ENCODE results near the gene RNASE11.

The RNASE11 gene

DNA sequence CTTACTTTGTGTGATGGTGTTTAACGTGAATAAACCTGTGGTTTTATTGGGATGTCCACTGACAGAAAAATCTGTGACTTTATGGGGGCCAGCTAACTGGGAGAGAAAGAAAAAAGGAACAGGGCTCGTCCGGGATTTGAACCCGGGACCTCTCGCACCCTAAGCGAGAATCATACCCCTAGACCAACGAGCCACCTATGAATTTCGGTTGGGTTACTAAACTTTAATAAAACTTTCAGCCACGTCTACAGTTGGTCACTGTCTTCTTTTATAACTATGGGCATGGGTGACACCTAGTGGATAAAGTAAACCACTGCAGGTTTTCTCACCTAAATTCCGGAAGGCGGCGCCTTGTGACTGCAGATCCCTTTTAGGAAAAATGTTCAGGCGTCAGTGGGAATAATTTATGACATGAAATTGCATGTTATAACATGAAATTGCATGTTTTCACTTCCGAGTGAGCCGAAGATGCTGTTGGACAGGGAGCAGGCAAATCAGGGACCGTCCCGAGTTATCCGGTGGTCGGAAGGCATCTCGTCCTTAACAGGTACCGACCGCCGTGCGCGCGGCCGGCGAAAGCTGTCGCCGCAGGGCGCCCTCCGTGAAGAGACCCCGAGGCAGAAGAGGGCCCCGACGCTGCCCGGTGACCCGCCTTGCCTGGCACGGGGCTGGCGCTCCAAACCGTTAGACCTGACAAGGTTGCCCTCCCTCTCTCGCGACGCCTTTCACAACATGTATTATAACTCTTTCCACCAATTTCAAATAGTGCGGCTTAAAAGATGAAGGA, 21.6 kb upstream of the RNASE11 start:
- Histone ChIP-seq H3K4me3 (replicated peaks; ENCODE audit: insufficient read depth, low read length) (peak overlapping the region; percentile 86), H3K27ac (replicated peaks) (peak overlapping the region; percentile 58), H3K27me3 (ENCODE audit: insufficient read depth, poor library complexity, severe bottlenecking) (no peaks in the 10 kb centered on the region)
- no peak for TF ChIP-seq GABPA (IDR thresholded peaks at IDR 0.05; ENCODE audit: low read depth)
- TF ChIP-seq, protein P1, sequence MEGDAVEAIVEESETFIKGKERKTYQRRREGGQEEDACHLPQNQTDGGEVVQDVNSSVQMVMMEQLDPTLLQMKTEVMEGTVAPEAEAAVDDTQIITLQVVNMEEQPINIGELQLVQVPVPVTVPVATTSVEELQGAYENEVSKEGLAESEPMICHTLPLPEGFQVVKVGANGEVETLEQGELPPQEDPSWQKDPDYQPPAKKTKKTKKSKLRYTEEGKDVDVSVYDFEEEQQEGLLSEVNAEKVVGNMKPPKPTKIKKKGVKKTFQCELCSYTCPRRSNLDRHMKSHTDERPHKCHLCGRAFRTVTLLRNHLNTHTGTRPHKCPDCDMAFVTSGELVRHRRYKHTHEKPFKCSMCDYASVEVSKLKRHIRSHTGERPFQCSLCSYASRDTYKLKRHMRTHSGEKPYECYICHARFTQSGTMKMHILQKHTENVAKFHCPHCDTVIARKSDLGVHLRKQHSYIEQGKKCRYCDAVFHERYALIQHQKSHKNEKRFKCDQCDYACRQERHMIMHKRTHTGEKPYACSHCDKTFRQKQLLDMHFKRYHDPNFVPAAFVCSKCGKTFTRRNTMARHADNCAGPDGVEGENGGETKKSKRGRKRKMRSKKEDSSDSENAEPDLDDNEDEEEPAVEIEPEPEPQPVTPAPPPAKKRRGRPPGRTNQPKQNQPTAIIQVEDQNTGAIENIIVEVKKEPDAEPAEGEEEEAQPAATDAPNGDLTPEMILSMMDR (IDR thresholded peaks at IDR 0.05; ENCODE audit: insufficient read depth, low read length): peak; percentile 66
- DNase-seq (ENCODE audit: low read depth in 1 of 2, low spot score in 1 of 2): peak; percentile 76 to 81

DNA sequence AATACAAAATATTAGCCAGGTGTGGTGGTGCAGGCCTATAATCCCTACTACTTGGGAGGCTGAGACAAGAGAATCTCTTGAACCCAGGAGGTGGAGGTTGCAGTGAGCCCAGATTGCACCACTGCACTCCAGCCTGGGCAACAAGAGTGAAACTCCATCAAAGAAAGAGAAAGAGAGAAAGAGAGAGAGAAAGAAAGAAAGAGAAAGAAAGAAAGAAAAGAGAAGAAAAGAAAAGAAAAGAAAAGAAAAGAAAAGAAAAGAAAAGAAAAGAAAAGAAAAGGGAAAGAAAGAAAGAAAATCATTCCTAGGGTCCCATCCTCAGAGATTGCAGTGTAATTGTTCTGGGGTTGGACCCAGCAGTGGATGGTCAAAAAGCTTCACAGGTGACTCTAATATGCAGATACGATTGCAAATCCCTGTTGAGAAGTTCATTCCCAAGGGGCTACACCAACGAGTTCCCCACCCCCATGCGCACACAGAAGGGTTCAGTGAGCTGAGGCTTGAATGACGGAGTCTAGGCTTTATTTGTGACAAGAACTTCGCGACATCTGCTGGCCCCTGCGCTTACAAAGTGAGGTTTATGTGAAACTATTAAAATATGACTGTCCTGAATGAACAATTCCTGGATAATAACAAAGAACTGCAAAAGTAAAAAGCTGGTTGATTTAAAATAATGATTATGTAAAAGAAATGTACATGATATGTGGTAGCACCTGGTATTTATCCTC, 20.7 kb upstream of the RNASE11 start:
- Histone ChIP-seq H3K27me3 (ENCODE audit: insufficient read depth, poor library complexity, severe bottlenecking) (no peaks in the 10 kb centered on the region), H3K4me3 (replicated peaks; ENCODE audit: insufficient read depth, low read length) (no peak overlapping the region), H3K27ac (replicated peaks) (no peak overlapping the region)
- TF ChIP-seq, protein P1 (IDR thresholded peaks at IDR 0.05; ENCODE audit: insufficient read depth, low read length): no peak
- TF ChIP-seq, protein P2, sequence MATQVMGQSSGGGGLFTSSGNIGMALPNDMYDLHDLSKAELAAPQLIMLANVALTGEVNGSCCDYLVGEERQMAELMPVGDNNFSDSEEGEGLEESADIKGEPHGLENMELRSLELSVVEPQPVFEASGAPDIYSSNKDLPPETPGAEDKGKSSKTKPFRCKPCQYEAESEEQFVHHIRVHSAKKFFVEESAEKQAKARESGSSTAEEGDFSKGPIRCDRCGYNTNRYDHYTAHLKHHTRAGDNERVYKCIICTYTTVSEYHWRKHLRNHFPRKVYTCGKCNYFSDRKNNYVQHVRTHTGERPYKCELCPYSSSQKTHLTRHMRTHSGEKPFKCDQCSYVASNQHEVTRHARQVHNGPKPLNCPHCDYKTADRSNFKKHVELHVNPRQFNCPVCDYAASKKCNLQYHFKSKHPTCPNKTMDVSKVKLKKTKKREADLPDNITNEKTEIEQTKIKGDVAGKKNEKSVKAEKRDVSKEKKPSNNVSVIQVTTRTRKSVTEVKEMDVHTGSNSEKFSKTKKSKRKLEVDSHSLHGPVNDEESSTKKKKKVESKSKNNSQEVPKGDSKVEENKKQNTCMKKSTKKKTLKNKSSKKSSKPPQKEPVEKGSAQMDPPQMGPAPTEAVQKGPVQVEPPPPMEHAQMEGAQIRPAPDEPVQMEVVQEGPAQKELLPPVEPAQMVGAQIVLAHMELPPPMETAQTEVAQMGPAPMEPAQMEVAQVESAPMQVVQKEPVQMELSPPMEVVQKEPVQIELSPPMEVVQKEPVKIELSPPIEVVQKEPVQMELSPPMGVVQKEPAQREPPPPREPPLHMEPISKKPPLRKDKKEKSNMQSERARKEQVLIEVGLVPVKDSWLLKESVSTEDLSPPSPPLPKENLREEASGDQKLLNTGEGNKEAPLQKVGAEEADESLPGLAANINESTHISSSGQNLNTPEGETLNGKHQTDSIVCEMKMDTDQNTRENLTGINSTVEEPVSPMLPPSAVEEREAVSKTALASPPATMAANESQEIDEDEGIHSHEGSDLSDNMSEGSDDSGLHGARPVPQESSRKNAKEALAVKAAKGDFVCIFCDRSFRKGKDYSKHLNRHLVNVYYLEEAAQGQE (IDR thresholded peaks at IDR 0.05; ENCODE audit: insufficient replicate concordance, low read depth): no peak
- TF ChIP-seq POLR2AphosphoS5 (IDR thresholded peaks at IDR 0.05; ENCODE audit: low read depth) (no peak), GABPA (IDR thresholded peaks at IDR 0.05; ENCODE audit: low read depth) (no peak), SPI1 (IDR thresholded peaks at IDR 0.05; ENCODE audit: borderline replicate concordance, low read depth) (no peak)
- no peak for DNase-seq (ENCODE audit: low read depth in 1 of 2, low spot score in 1 of 2)

DNA sequence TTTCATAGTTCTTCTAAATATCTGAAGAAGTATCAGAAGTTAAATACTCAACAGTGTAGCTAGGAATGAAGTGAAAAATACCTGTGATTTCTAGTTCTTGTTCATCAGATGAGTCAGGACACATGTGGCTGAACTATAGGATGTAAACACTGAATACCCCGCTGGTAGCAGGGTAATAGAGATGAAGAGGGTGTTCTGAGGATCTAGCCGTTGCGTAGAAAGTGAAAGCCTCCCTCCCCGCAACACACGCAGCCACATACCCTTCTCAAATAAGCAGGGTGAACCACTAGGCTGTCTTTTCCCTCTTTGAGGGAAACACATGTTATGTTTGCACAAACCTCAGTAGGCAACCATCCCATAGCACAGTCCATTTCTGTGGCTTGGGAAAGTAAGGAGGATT, 19.8 kb upstream of the RNASE11 start:
- TF ChIP-seq SPI1 (IDR thresholded peaks at IDR 0.05; ENCODE audit: borderline replicate concordance, low read depth) (no peak), GABPA (IDR thresholded peaks at IDR 0.05; ENCODE audit: low read depth) (no peak), POLR2AphosphoS5 (IDR thresholded peaks at IDR 0.05; ENCODE audit: low read depth) (no peak)
- TF ChIP-seq, protein P2 (IDR thresholded peaks at IDR 0.05; ENCODE audit: insufficient replicate concordance, low read depth): no peak
- TF ChIP-seq, protein P1 (IDR thresholded peaks at IDR 0.05; ENCODE audit: insufficient read depth, low read length): no peak
- H3K4me3 ChIP-seq (replicated peaks; ENCODE audit: insufficient read depth, low read length): no peak overlapping the region
- no peaks in the 10 kb centered on the region for H3K27me3 ChIP-seq (ENCODE audit: insufficient read depth, poor library complexity, severe bottlenecking)
- DNase-seq (ENCODE audit: low read depth in 1 of 2, low spot score in 1 of 2): no peak
- H3K27ac ChIP-seq (replicated peaks): no peak overlapping the region

All from HL-60 (cell line).